Measurements from ENCODE around the gene NMT1.
A peak's percentile ranks its signal among the peaks of the same experiment; 100 is the strongest.
"Not testable (repeated sequence)": the region's sequence is repeated elsewhere in the genome, so short reads cannot be mapped to it uniquely, and the experiment has no call there.

NMT1 gene

DNA sequence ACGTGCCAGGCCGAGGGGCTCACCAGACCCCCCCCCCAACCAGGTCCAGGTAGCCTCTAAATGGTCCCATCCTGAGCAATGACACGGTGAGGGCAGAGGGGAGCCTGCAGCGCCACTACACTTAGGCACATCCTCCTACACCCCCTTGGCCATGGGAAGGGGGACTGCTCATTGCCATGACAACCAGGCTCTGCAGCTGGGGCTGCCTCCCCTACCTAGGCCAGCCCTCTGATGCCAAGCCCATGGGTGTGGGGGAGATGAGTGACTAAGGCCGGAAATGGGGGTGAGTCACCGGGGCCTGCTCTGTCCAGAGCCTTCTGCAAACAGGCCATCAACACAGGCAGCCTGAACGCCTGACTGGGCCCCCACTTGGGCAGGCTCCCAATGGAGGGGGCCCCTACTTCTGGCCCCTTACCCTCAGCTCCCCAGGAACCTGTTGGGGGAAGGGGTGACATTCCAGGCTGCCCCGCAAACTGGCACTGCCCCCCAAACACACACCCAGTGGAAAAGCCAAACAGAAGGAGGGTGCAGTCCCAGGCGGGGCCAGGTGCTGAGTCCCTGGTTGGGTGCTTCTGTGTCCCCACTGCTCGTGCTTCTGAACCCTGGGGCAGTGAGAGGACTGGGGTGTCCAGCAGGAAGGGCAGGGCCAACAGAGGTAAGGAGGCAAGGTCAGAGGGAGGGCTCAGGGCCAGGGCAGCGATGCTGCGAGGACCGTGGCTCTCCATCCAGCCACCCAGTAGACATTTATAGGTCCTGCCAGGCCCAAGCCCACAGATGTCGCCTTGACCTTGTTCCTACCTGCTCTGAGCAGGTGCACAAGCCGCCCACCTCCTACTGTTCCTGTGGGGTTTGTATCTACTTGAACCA is 63.0 kb downstream of the NMT1 start:
- DNase-seq, result no peak

DNA sequence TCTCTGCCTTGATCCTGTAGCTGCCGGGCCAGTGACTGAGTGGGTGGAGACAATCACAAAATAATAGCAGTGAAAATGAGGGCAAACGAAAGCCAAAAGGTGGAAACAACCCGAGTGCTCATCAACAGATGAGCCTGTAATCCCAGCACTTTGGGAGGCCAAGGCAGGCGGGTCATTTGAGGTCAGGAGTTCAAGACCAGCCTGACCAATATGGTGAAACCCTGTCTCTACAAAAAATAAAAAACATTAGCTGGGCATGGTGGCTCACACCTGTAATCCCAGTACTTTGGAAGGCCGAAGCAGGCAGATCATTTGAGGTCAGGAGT is 63.6 kb downstream of the NMT1 start:
- DNase-seq, result not testable (repeated sequence)

DNA sequence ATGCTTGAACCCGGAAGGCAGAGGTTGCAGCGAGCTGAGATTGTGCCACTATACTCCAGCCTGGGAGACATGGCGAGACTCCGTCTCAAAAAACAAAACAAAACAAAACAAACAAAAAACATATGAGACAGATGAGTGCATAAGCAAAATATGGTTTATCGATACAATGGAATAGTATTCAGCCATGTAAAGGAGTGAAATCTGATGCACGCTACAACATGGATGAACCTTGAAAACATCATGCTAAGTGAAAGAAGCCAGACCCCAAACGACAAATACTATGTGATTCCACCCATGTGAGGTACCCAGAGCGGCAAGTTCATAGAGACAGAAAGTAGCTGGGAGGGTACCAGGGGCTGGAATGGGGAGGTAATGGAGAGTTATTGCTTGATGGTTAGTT is 64.4 kb downstream of the NMT1 start:
- DNase-seq, result no peak

DNA sequence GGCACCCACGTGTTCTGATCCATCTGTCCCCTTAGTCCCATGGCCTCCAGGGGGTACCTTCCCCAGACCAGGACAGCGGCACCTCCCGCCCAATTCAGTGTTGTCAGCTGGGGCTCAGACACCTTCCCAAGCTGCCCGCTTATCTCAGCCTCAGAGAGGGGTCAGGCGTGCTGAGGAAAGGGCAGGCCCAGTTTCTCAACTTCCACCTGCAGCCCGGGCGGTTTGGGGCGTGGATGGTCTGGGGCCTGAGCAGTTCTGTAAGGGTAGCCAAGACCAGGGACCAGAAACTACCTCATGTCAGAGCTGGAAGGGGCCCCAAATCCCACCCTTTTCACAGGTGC is 66.1 kb downstream of the NMT1 start:
- DNase-seq, result no peak

- DNase-seq, result peak; percentile 42
These were observed 66.6 kb downstream of the NMT1 start for GRCh38 chr17:45127548-45128300.

- no peak for DNase-seq
These were observed 67.2 kb downstream of the NMT1 start for GRCh38 chr17:45128331-45128730.

- no peak for DNase-seq
These were observed 67.9 kb downstream of the NMT1 start for GRCh38 chr17:45128989-45129388.

DNA sequence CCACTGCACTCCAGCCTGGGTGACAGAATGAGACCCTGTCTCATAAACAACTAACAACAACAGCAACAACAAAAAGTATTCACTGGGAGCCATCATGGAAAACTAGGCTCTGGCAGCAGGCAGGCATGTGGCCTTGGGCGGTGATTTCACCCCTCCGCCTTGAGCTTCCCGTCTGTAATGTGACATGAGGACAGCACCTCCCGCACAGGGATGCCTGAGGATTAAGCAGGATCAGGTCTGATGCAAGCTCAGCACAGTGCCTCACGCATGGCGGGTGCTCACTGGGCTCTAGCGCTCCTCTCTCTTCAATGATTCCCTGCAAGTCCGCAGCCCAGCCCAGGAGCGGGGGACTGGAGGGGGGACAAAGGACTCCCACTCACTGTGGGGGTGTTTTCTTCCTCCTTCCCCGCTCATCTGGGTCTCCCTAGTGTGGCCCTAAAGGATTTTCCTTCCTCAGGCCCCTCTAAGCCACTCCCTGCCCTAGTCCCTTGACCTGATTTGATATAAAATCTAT is 68.4 kb downstream of the NMT1 start:
- DNase-seq, result peak; percentile 60

DNA sequence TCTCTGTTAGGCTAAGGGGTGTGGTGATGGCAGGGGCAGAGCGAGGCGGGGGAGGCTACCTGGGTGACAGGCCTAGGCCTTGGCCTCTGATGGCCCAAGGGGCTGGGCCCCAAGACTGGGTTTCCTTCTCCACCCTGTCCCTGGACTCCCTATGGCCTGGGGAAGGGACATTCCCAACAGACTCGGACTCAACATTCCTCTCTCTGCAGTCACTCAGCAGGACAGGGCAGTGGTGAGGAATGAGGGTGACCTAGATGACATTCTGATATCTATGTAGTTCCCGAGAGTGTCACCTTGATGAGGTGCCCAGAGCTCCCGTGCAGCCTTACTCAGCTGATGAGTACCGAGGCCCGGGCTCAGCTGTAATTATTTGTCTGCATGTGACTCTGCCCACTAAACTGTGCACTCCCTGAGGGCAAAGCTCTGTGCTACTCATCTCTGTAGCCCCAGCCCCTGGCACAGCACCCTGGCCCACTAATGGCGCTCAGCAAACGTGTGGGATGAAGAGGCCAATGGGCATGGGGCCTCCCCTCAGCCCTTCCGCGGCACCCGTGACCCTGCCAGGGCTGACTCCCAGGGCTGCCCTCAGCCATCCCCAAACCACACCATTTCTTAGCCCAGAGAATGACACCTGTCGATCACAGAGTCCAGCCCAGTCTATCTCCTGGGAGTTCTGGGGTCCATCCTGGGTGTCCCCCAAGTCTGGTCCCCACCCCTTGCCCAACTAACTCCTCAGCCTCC is 69.0 kb downstream of the NMT1 start:
- no peak for DNase-seq

- no peak for DNase-seq
These were observed 69.8 kb downstream of the NMT1 start for GRCh38 chr17:45130681-45131615.

- peak; percentile 89 for DNase-seq
These were observed 70.7 kb downstream of the NMT1 start for GRCh38 chr17:45131616-45132319.

GRCh38 chr17:45132320-45132571 is 71.1 kb downstream of the NMT1 start, which contains the start of gene PLCD3:
TSS of gene PLCD3 (minus strand) at chr17:45132515. CDS start at chr17:45132410, 105 bp downstream.
- DNase-seq, result no peak

DNA sequence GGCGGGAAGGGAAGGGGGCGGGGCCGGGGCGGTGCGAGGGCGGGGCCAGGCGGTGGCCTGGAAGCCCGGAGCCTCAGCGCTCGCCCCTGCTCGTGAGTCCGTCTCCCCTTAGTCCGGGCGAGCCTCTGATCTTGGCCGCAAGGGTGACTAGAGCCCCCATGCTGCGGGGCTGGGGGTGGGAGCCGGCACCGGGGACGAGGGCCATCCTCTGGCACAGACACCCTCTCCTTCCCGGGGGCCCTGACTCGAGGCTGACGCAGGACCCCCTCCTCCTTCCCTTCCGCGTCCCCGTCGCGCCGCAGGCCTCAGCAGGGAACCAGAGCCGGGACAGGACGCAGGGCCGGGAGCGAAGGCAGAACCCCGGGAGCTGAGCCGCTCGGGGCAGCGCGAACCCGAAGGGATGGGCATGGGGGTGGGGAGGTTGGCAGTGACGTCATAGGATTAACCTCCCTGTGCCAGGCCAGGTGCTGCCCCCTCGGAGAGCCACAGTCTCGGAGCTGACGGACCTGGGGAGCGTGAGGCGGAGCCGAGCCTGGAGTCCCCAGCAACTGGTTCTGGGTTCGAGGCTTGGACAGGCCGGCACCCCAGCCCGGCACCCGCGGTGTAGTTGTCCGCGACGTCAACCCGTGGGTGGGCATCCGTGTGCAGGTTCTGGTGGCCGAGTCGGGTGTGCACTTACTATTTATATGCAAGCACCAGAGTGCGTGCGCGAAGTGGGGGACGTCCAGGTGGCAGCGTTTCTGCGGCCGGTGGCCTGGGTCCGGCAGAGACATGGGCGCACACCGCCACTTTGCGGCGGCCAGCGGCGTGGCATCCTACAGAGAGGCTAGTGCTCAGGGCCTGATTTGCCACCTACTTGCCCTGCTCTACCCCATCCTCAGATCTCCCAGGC is 71.7 kb downstream of the NMT1 start:
- DNase-seq, result peak; percentile 90

DNA sequence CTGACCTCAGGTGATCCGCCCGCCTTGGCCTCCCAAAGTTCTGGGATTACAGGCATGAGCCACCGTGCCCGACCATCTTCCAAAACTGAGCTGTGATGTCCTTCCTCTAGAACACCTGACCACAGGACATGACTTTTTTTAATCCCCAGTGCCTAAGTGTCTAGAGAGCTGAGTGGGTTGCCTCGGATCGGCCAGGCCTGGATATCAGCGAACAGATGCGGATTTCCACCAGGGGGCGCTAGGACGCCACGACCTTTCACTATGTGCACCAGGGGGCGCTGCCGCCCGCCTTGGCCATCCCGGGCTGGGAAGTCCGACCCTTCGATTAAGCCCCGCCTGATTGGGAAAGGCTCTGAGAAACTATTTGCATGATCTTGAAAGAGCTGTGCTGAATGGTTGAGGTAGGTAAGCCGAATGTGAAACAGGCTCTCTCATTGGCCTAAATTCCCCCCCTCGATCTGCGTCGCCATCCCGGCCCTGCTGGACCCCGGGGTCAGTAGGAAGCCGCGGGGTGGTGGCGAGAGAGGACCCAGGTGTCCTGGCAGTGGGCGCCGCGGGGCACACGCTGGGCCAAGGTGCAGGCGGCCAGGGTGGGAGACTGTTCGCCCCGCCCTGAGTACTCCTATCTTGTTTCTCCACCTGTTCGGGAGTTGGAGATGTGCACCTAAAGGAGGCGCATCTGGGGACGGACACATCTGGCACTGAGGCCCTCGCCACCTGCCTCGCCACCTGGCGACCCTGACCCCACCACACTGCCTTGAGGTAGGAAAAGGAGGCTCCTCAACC is 74.3 kb downstream of the NMT1 start, which contains the start of gene ACBD4:
Gene ACBD4, plus strand, starts transcription at position 496 of the 786 bp plus-strand sequence. CDS start 458 bp downstream, outside the sequence.
- peak; percentile 99 for DNase-seq

GRCh38 chr17:45135978-45136791 is 75.1 kb downstream of the NMT1 start:
- DNase-seq, result peak; percentile 66

DNA sequence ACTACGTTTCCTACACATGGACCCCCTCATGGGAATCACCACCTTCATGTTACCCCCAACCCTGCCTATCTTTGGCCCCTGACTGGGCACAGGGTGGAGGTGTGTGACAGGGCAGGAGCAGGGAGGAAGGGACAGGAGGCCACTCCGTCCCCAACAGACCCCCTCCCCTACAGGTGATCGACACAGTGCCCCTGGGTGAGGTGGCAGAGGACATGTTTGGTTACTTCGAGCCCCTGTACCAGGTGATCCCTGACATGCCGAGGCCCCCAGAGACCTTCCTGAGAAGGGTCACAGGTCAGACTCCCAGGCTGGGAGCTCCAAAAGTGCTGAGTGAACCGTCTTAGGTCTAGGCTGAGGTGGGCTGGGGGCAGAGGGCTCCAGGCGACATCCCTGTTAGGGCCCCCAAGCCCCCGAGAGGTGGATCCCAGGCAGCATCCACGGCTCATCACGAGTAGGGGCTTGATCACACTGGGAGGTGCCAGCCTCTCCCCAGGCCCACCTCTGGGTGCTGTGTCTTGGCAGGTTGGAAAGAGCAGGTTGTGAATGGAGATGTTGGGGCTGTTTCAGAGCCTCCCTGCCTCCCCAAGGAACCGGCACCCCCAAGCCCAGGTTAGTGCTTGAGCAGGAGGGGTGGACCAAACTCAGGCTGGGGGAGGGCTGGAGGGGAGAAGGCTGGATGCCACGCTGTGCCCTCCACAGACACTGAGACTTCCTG is 75.9 kb downstream of the NMT1 start:
- no peak for DNase-seq

DNA sequence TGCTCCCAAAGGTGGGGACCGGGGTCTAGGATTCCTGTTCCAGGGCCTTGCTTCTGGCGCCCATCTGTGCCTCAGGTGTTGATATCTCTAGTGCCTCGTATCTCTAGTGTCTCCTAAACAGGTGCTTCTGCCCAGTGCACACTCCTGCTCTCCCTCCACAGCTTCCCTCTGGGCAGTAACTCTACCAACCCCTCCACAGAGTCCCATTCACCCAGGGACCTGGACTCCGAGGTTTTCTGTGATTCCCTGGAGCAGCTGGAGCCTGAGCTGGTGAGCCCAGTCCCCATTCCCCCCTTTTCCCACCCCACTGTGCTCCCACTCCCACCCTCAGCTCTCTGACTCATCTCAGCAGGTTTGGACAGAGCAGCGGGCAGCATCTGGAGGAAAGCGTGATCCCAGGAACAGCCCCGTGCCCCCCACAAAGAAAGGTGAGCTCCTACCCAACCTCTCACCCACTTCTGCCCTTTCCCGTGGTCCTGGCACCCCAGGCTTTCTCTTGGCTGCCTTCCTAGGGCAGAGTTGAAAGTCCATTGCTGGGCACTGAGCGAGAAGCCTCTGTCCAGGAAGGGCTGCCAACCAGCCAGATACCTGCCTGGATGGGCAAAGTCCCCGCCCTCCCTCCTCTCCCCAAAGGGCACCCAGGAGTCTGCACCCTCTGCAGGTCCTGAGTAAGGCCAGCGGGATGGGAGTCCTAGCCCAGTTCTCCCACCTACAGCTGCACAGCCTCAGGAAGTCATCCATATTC is 76.6 kb downstream of the NMT1 start:
- DNase-seq, result no peak

Data from eye (tissue), 1 donor.